Testis (tissue), 2 donors: ENCODE results near the gene CELA2A.

Experiments used
- POLR2A ChIP-seq: fragments of 450-650 bp; IDR thresholded peaks from one replicate; pipeline ENCODE4 v1.6.1; 2017; ENCODE audit warnings: antibody characterized with exemption, mild to moderate bottlenecking, moderate library complexity
- TF ChIP-seq, protein P1 (sequence below), 3 experiments: fragments of 450-650 bp in 2 of 3; fragments of 200-600 bp in 1 of 3; sonication (generic) in 1 of 3; IDR thresholded peaks; one replicate each; pipeline ENCODE4 v1.5.1; 2016 to 2019; ENCODE audit warnings: antibody characterized with exemption in 3 of 3, mild to moderate bottlenecking in 2 of 3, moderate library complexity in 1 of 3

DNA sequence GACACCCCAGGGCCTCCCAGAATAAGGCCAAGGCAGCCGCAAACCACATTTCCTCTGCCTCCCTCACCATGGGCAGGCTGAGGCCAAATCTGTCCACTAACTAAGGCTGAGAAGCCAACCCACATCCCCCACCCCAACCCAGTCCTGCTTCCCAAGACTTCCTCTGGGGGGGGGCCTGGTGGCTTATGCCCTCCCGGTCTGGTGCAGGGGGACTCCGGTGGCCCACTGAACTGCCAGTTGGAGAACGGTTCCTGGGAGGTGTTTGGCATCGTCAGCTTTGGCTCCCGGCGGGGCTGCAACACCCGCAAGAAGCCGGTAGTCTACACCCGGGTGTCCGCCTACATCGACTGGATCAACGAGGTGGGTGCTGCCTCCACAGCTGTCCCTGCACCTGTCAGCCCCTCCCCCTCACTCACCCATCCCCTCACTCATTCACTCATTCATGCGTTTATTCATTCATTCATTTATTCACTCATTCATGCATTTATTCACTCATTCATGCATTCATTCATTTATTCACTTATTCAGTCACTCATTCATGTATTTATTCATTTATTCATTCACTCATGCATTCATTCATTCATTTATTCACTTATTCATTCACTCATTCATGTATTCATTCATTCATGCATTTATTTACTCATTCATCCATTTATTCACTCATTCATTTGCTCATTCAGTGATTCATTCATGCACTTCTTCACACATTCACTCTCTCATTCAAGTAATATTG, 11.0 kb upstream of the CELA2A start:
- no peak for TF ChIP-seq POLR2A
- TF ChIP-seq, protein P1, sequence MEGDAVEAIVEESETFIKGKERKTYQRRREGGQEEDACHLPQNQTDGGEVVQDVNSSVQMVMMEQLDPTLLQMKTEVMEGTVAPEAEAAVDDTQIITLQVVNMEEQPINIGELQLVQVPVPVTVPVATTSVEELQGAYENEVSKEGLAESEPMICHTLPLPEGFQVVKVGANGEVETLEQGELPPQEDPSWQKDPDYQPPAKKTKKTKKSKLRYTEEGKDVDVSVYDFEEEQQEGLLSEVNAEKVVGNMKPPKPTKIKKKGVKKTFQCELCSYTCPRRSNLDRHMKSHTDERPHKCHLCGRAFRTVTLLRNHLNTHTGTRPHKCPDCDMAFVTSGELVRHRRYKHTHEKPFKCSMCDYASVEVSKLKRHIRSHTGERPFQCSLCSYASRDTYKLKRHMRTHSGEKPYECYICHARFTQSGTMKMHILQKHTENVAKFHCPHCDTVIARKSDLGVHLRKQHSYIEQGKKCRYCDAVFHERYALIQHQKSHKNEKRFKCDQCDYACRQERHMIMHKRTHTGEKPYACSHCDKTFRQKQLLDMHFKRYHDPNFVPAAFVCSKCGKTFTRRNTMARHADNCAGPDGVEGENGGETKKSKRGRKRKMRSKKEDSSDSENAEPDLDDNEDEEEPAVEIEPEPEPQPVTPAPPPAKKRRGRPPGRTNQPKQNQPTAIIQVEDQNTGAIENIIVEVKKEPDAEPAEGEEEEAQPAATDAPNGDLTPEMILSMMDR (IDR thresholded peaks at IDR 0.05), result no peak
